Gastrocnemius medialis (tissue), 4 donors: ENCODE data around the gene PIGZ.

Experiments
- POLR2A ChIP-seq, 2 donors: fragments of 450-650 bp; IDR thresholded peaks; one replicate each; pipeline ENCODE4 v1.6.1; 2017; ENCODE audit warnings: antibody characterized with exemption in 2 of 2, mild to moderate bottlenecking in 2 of 2, moderate library complexity in 2 of 2
- TF ChIP-seq, protein P1 (sequence below), 5 experiments: fragments of 450-650 bp in 3 of 5; fragments of 200-600 bp in 2 of 5; sonication (generic) in 2 of 5; IDR thresholded peaks in 4 of 5; conservative IDR thresholded peaks in 1 of 5; 1 replicate in 4 of 5; 2 replicates in 1 of 5; pipeline ENCODE4 v1.5.1; 2016 to 2019; ENCODE audit warnings: antibody characterized with exemption in 5 of 5, mild to moderate bottlenecking in 3 of 5, moderate library complexity in 3 of 5

DNA sequence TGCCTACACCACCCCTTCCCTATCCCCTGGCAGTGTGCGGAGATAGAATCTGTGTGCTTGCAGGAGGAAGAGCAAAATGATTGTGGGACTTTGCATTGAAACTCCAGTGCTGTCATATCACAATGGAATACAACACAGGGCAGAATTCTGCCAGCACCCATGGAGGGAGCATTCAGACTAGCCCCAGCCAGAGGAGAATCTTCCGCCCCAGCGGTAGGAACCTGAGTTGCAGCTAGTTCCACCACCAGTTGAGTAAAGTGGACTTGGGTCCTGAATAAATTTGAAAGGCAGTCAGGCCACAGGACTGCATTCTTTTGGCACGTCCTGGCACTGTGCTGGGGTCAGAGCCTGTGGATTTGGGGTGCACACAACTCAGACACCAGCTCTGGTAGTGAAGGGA, 53.8 kb downstream of the PIGZ start:
- TF ChIP-seq, protein P1, sequence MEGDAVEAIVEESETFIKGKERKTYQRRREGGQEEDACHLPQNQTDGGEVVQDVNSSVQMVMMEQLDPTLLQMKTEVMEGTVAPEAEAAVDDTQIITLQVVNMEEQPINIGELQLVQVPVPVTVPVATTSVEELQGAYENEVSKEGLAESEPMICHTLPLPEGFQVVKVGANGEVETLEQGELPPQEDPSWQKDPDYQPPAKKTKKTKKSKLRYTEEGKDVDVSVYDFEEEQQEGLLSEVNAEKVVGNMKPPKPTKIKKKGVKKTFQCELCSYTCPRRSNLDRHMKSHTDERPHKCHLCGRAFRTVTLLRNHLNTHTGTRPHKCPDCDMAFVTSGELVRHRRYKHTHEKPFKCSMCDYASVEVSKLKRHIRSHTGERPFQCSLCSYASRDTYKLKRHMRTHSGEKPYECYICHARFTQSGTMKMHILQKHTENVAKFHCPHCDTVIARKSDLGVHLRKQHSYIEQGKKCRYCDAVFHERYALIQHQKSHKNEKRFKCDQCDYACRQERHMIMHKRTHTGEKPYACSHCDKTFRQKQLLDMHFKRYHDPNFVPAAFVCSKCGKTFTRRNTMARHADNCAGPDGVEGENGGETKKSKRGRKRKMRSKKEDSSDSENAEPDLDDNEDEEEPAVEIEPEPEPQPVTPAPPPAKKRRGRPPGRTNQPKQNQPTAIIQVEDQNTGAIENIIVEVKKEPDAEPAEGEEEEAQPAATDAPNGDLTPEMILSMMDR (IDR thresholded peaks at IDR 0.05 in 4 of 5, conservative IDR thresholded peaks at IDR 0.05 in 1 of 5): no peak
- TF ChIP-seq POLR2A (IDR thresholded peaks at IDR 0.05): no peak
